ENCODE results near the gene RPS5.

- no peak for TF ChIP-seq GATA2 (IDR thresholded peaks at IDR 0.05; ENCODE audit: low read depth, low read length)
- TF ChIP-seq GATA3 (IDR thresholded peaks at IDR 0.05; ENCODE audit: low read depth, low read length) = no peak
Measured at GRCh38 chr19:58385313-58385890, 1.7 kb upstream of the RPS5 start.

All from SH-SY5Y (cell line).